ENCODE data around the gene PHLDB2.

GRCh38 chr3:111952866-111953450 lies 93.9 kb downstream of the PHLDB2 start:
- TF ChIP-seq HNRNPUL1 (IDR thresholded peaks at IDR 0.05; ENCODE audit: low read depth, low read length): no peak
- no peak for TF ChIP-seq USF2 (IDR thresholded peaks at IDR 0.05; ENCODE audit: low read depth, low read length)
- TF ChIP-seq USF2 (CRISPR knock-in tag; IDR thresholded peaks at IDR 0.05; ENCODE audit: borderline replicate concordance): no peak
- TF ChIP-seq CTCF (CRISPR knock-in tag; IDR thresholded peaks at IDR 0.05): no peak
- no peak for TF ChIP-seq NCOA2 (CRISPR knock-in tag; IDR thresholded peaks at IDR 0.05)
- no peak for TF ChIP-seq NFIB (CRISPR knock-in tag; IDR thresholded peaks at IDR 0.05; ENCODE audit: borderline replicate concordance)
- no peak for TF ChIP-seq EP300 (IDR thresholded peaks at IDR 0.05; ENCODE audit: low read depth in 2 of 2, low read length in 2 of 2)
- no peak for TF ChIP-seq EP300 (CRISPR knock-in tag; IDR thresholded peaks at IDR 0.05; ENCODE audit: borderline replicate concordance)
- no peak for TF ChIP-seq POLR2A (IDR thresholded peaks at IDR 0.05; ENCODE audit: insufficient read depth in 1 of 2, low read depth in 2 of 2, low read length in 2 of 2)
